Calu3 (cell line): ENCODE data around the gene PTPRZ1. TPM values are rescaled to one million over a fixed set of nuclear protein-coding genes. Genes with fewer than 3 reads are reported as not detected.

Experiments
- BruUV-seq: library from RNA; stranded (reverse); fragments of 400-500 nt; replicated peaks from 2 replicates; lab custom pipeline; 2021; lab: Mats Ljungman, UMichigan
- CTCF ChIA-PET: fragments of 300-600 bp; sonication (Branson Sonifier 250); formaldehyde crosslinking; loops from one replicate; lab custom pipeline; 2022; ENCODE audit warnings: antibody characterized with exemption; lab: Charles Lee
- DNase-seq: peaks from one replicate; pipeline ENCODE4 v3.0.0; 2022
- H3K27ac Mint-ChIP-seq: one replicate; pipeline ENCODE4 v1.8.0; 2022; ENCODE audit warnings: mixed read lengths; ENCODE audit not compliant: unreplicated experiment
- H3K27me3 Mint-ChIP-seq: one replicate; pipeline ENCODE4 v1.8.0; 2022; ENCODE audit warnings: mixed read lengths; ENCODE audit not compliant: unreplicated experiment
- H3K36me3 Mint-ChIP-seq: one replicate; pipeline ENCODE4 v1.8.0; 2022; ENCODE audit warnings: mild to moderate bottlenecking, moderate library complexity, mixed read lengths; ENCODE audit not compliant: insufficient read depth, unreplicated experiment
- H3K4me1 Mint-ChIP-seq: one replicate; pipeline ENCODE4 v1.8.0; 2022; ENCODE audit warnings: mild to moderate bottlenecking, low read depth, mixed read lengths; ENCODE audit not compliant: unreplicated experiment
- H3K4me3 Mint-ChIP-seq: one replicate; pipeline ENCODE4 v1.8.0; 2022; ENCODE audit warnings: mild to moderate bottlenecking, low read depth, moderate library complexity, mixed read lengths; ENCODE audit not compliant: unreplicated experiment
- H3K9me3 Mint-ChIP-seq: one replicate; pipeline ENCODE4 v1.8.0; 2022; ENCODE audit warnings: low read depth, mixed read lengths; ENCODE audit not compliant: unreplicated experiment
- CTCF ChIP-seq: fragments of 200-600 bp; IDR thresholded peaks from one replicate; pipeline ENCODE4 v1.8.0; 2022; ENCODE audit warnings: antibody characterized with exemption; ENCODE audit not compliant: unreplicated experiment
- intact Hi-C: fragments of 100-400 bp; cut with micrococcal nuclease; formaldehyde crosslinking; loops from one replicate; pipeline ENCODE4 v1.10.0; 2022; ENCODE audit not compliant: unreplicated experiment
- total RNA-seq: library from RNA; stranded (reverse); gene quantifications from 2 replicates; pipeline ENCODE4 v1.2.3, GENCODE V29; 2022

The PTPRZ1 gene
- total RNA-seq, 1 experiment from 2014 or later: 4.9 TPM

GRCh38 chr7:121960678-121961077 lies 87.7 kb downstream of the PTPRZ1 start:
- intact Hi-C loops: no loop called here
- H3K27me3 Mint-ChIP-seq: no peaks in the 10 kb centered on the region
- H3K9me3 Mint-ChIP-seq: no peaks in the 10 kb centered on the region
- H3K36me3 Mint-ChIP-seq: no peaks in the 10 kb centered on the region
- CTCF ChIA-PET: no interaction called here
- BruUV-seq: no TSS peak
- no peak for TF ChIP-seq CTCF
- no peak overlapping the region for H3K27ac Mint-ChIP-seq
- no peak overlapping the region for H3K4me3 Mint-ChIP-seq
- DNase-seq: no peak
- H3K4me1 Mint-ChIP-seq: no peaks in the 10 kb centered on the region

- BruUV-seq: no TSS peak
- Mint-ChIP-seq H3K4me1 (no peaks in the 10 kb centered on the region), H3K4me3 (no peak overlapping the region), H3K9me3 (no peaks in the 10 kb centered on the region), H3K27me3 (no peaks in the 10 kb centered on the region), H3K27ac (no peak overlapping the region), H3K36me3 (no peaks in the 10 kb centered on the region)
- TF ChIP-seq CTCF: no peak
- no peak for DNase-seq
- CTCF ChIA-PET: no interaction called here
- intact Hi-C loops: no loop called here
These were observed 88.3 kb downstream of the PTPRZ1 start for GRCh38 chr7:121961089-121961867.

- no peak for DNase-seq
- CTCF ChIA-PET: interaction anchor here (0.5 kb wide), 1 partner anchor 360 kb away, joined by 3 read pairs; no protein-coding TSS in a partner anchor
- H3K4me3 Mint-ChIP-seq: no peak overlapping the region
- intact Hi-C loops: no loop called here
- no peaks in the 10 kb centered on the region for H3K36me3 Mint-ChIP-seq
- H3K4me1 Mint-ChIP-seq: no peaks in the 10 kb centered on the region
- H3K27ac Mint-ChIP-seq: no peak overlapping the region
- BruUV-seq: no TSS peak
- TF ChIP-seq CTCF: no peak
- no peaks in the 10 kb centered on the region for H3K9me3 Mint-ChIP-seq
- no peaks in the 10 kb centered on the region for H3K27me3 Mint-ChIP-seq
These were observed 93.4 kb downstream of the PTPRZ1 start for GRCh38 chr7:121966276-121966934.

GRCh38 chr7:121966935-121967332 lies 94.0 kb downstream of the PTPRZ1 start:
- Mint-ChIP-seq H3K4me1 (no peaks in the 10 kb centered on the region), H3K36me3 (no peaks in the 10 kb centered on the region), H3K9me3 (no peaks in the 10 kb centered on the region), H3K4me3 (no peak overlapping the region), H3K27ac (no peak overlapping the region), H3K27me3 (no peaks in the 10 kb centered on the region)
- BruUV-seq: no TSS peak
- no peak for DNase-seq
- TF ChIP-seq CTCF: no peak
- CTCF ChIA-PET: interaction anchor here (0.5 kb wide), 1 partner anchor 360 kb away, joined by 3 read pairs; no protein-coding TSS in a partner anchor
- intact Hi-C loops: no loop called here
